K562 (cell line): ENCODE data around the gene ATAD3B. TPM values are rescaled to one million over a fixed set of nuclear protein-coding genes. Genes with fewer than 3 reads are reported as not detected.

ENCODE experiments used
- CAMTA2 ChIP-seq: fragments of 250-450 bp; sonication (Bioruptor Pico); conservative IDR thresholded peaks from 2 replicates; pipeline ENCODE4 v1.5.1; 2022
- CCAR2 ChIP-seq: fragments of 200-400 bp; formaldehyde crosslinking; IDR thresholded peaks from 2 replicates; pipeline ENCODE4 v1.6.1; 2017; ENCODE audit warnings: mild to moderate bottlenecking, low read depth, low read length
- KAT2B ChIP-seq: IDR thresholded peaks from one replicate; pipeline ENCODE4 v1.6.1; 2012; ENCODE audit warnings: low read depth, mild to moderate bottlenecking, control low read depth, inconsistent platforms, low read length, moderate library complexity
- MCM3 ChIP-seq: fragments of 450-650 bp; IDR thresholded peaks from 2 replicates; pipeline ENCODE4 v1.6.1; 2016
- MEIS2 ChIP-seq: fragments of 450-650 bp; IDR thresholded peaks from 2 replicates; pipeline ENCODE4 v1.6.1; 2014; ENCODE audit warnings: mild to moderate bottlenecking; ENCODE audit not compliant: partially characterized antibody
- NFRKB ChIP-seq: fragments of 450-650 bp; IDR thresholded peaks from 2 replicates; pipeline ENCODE4 v1.6.1; 2016; ENCODE audit warnings: low read depth
- SMC3 ChIP-seq: conservative IDR thresholded peaks from 2 replicates; pipeline ENCODE4 v1.6.1; 2011; ENCODE audit warnings: low read depth, low read length, improper control_type of control experiment; ENCODE audit not compliant: insufficient read depth
- ZEB2 ChIP-seq: fragments of 450-650 bp; IDR thresholded peaks from 2 replicates; pipeline ENCODE4 v1.6.1; 2016
- ZKSCAN8 ChIP-seq: fragments of 200-800 bp; sonication (Bioruptor generic); IDR thresholded peaks from 2 replicates; pipeline ENCODE4 v1.6.1; 2016; ENCODE audit warnings: missing genetic modification characterization, missing compliant biosample characterization
- ZNF174 ChIP-seq: fragments of 250-450 bp; sonication (Bioruptor Pico); IDR thresholded peaks from 2 replicates; pipeline ENCODE4 v1.4.0; 2020; ENCODE audit warnings: mild to moderate bottlenecking
- ZNF197 ChIP-seq: fragments of 200-800 bp; sonication (Bioruptor generic); IDR thresholded peaks from 2 replicates; pipeline ENCODE4 v1.6.1; 2016; ENCODE audit warnings: low read depth, missing genetic modification characterization, missing compliant biosample characterization
- ZNF23 ChIP-seq: fragments of 250-450 bp; sonication (Bioruptor Pico); IDR thresholded peaks from 2 replicates; pipeline ENCODE4 v1.4.0; 2020; ENCODE audit warnings: mild to moderate bottlenecking
- ZNF518B ChIP-seq: fragments of 250-450 bp; sonication (Bioruptor Pico); IDR thresholded peaks from 2 replicates; pipeline ENCODE4 v1.5.0; 2021; ENCODE audit warnings: mild to moderate bottlenecking, moderate library complexity
- ZNF609 ChIP-seq: sonication (generic); formaldehyde crosslinking; IDR thresholded peaks from 2 replicates; pipeline ENCODE4 v1.8.1; 2023; ENCODE audit warnings: missing genetic modification reagents, mild to moderate bottlenecking, borderline replicate concordance
- ZNF75A ChIP-seq: fragments of 450-650 bp; formaldehyde crosslinking; IDR thresholded peaks from 2 replicates; pipeline ENCODE4 v1.4.0; 2020; ENCODE audit warnings: mild to moderate bottlenecking
- polyA plus RNA-seq, 8 experiments: library from polyadenylated mRNA; depleted of rRNA in 4 of 8; stranded (reverse) in 5 of 8; unstranded in 3 of 8; fragments of >200 nt; fragmentation: Nextera tagmentation in 2 of 8; fragmentation: Illumina TruSeq in 1 of 8; extraction: Ambion mirVana in 2 of 8; extraction: Trizol in 1 of 8; gene quantifications; 2 replicates each; pipeline versions ENCODE4 v1.2.1 to v1.2.3, GENCODE V29; 2011 to 2014; ENCODE audit warnings: inconsistent platforms in 1 of 8, missing spikeins in 1 of 8
- total RNA-seq, 7 experiments: library from RNA; depleted of rRNA in 6 of 7; stranded (reverse); fragments of >200 nt in 6 of 7; fragmentation: Illumina TruSeq in 2 of 7; extraction: Trizol in 2 of 7; gene quantifications; 2 replicates each; pipeline versions ENCODE4 v1.2.1 to v1.2.3, GENCODE V29; 2011 to 2021; ENCODE audit warnings: low replicate concordance in 1 of 7
- TF ChIP-seq, protein P1 (sequence below): sonication (generic); formaldehyde crosslinking; IDR thresholded peaks from 2 replicates; pipeline ENCODE4 v1.8.1; 2023; ENCODE audit warnings: mild to moderate bottlenecking, missing genetic modification reagents
- TF ChIP-seq, protein P2 (sequence below): fragments of 450-650 bp; IDR thresholded peaks from 2 replicates; pipeline ENCODE4 v1.6.1; 2017; ENCODE audit warnings: antibody characterized with exemption

ATAD3B gene
- total and polyA plus RNA-seq, 9 of the 15 experiments (the other 6 are each of a cell fraction or from before 2014, with no cell fraction given), result 0.07 to 113 (median 27.7) TPM

GRCh38 chr1:1511533-1512285 is 40.1 kb downstream of the ATAD3B start, which contains the start of gene ATAD3A (continued):
- TF ChIP-seq ZNF609 (CRISPR knock-in tag), result no peak; the same call in 1 of the 2 replicates
- TF ChIP-seq, protein P1, sequence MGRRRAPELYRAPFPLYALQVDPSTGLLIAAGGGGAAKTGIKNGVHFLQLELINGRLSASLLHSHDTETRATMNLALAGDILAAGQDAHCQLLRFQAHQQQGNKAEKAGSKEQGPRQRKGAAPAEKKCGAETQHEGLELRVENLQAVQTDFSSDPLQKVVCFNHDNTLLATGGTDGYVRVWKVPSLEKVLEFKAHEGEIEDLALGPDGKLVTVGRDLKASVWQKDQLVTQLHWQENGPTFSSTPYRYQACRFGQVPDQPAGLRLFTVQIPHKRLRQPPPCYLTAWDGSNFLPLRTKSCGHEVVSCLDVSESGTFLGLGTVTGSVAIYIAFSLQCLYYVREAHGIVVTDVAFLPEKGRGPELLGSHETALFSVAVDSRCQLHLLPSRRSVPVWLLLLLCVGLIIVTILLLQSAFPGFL, result 0 out of 2 replicates have a peak, but pooled peaks have one; percentile 27
- no peak for TF ChIP-seq ZNF23 (CRISPR knock-in tag)
- no peak for TF ChIP-seq ZNF197
- no peak for TF ChIP-seq CAMTA2 (CRISPR knock-in tag)
- no peak for TF ChIP-seq MCM3
- TF ChIP-seq NFRKB, result no peak
- TF ChIP-seq, protein P2, sequence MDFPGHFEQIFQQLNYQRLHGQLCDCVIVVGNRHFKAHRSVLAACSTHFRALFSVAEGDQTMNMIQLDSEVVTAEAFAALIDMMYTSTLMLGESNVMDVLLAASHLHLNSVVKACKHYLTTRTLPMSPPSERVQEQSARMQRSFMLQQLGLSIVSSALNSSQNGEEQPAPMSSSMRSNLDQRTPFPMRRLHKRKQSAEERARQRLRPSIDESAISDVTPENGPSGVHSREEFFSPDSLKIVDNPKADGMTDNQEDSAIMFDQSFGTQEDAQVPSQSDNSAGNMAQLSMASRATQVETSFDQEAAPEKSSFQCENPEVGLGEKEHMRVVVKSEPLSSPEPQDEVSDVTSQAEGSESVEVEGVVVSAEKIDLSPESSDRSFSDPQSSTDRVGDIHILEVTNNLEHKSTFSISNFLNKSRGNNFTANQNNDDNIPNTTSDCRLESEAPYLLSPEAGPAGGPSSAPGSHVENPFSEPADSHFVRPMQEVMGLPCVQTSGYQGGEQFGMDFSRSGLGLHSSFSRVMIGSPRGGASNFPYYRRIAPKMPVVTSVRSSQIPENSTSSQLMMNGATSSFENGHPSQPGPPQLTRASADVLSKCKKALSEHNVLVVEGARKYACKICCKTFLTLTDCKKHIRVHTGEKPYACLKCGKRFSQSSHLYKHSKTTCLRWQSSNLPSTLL, result no peak
- TF ChIP-seq KAT2B, result no peak
- peak; percentile 90 for TF ChIP-seq MEIS2
- TF ChIP-seq CCAR2, result no peak
- TF ChIP-seq ZNF174 (CRISPR knock-in tag), result no peak
- no peak for TF ChIP-seq SMC3
- TF ChIP-seq ZKSCAN8 (CRISPR knock-in tag), result no peak
- TF ChIP-seq ZNF518B (CRISPR knock-in tag), result no peak
- no peak for TF ChIP-seq ZNF75A
- TF ChIP-seq ZEB2, result no peak; the same call in 1 of the 2 replicates
